NT2/D1 (cell line): ENCODE data around the gene CRACR2A.

ENCODE experiments used
- DNase-seq: peaks from one replicate; pipeline ENCODE4 v3.0.0-alpha.2; 2011; ENCODE audit warnings: low read depth, low spot score
- H3K27me3 ChIP-seq: 2 replicates; pipeline ENCODE4 v1.6.0; 2011; ENCODE audit warnings: mild to moderate bottlenecking; ENCODE audit not compliant: insufficient read length, insufficient read depth
- H3K36me3 ChIP-seq: 2 replicates; pipeline ENCODE4 v1.6.1; 2011; ENCODE audit warnings: mild to moderate bottlenecking, low read length, mixed read lengths; ENCODE audit not compliant: insufficient read depth, insufficient read length
- H3K4me1 ChIP-seq: 2 replicates; pipeline ENCODE4 v1.5.1; 2011; ENCODE audit not compliant: insufficient read depth, insufficient read length
- H3K4me3 ChIP-seq: 2 replicates; pipeline ENCODE4 v1.5.1; 2011; ENCODE audit warnings: low read depth; ENCODE audit not compliant: insufficient read length
- H3K9ac ChIP-seq: 2 replicates; pipeline ENCODE4 v1.6.0; 2011; ENCODE audit warnings: low read depth; ENCODE audit not compliant: insufficient read length
- H3K9me3 ChIP-seq: 2 replicates; pipeline ENCODE4 v1.5.1; 2011; ENCODE audit warnings: mild to moderate bottlenecking, low read length; ENCODE audit not compliant: insufficient read depth
- SUZ12 ChIP-seq: IDR thresholded peaks from 2 replicates; pipeline ENCODE4 v1.6.1; 2011; ENCODE audit not compliant: insufficient read length, insufficient read depth; ENCODE audit errors: extremely low read depth
- YY1 ChIP-seq: IDR thresholded peaks from 2 replicates; pipeline ENCODE4 v1.6.1; 2011; ENCODE audit not compliant: insufficient read length, insufficient read depth
- ZNF274 ChIP-seq: IDR thresholded peaks from 2 replicates; pipeline ENCODE4 v1.6.1; 2011; ENCODE audit warnings: mild to moderate bottlenecking, low read depth, low read length

The CRACR2A gene

DNA sequence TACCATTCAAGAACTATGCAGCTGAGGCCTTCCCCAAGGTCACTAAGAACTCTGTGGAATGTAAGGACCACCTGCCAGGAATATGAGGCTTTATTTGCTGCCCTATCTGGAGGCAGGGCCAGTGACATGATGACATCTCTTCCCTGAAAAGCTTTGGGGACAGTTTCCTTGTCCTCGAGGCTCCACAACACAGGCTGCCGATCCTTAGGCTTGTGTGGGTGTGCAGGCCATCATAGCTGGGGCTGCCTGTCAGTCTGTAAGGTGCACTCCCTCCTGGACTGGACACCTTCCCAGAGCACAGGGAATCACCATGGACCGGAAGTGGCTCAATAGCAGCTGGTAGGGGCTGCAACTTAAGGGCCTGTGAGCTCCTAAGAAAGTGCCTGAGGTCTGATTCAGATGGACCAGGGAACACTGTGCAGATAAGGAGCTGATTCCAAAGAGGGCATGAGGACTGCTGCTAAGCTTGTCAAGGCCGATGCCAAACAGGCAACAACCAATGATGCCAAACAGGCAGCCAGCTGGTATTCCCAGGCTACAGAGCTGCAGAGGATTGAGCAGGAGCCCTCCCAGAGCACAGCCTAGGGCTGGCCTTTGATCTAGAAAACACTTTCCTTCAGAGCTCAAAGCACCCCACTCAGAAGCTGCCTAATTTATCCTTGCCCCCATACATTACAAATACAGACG is 84.3 kb downstream of the CRACR2A start:
- Histone ChIP-seq H3K9me3 (no peaks in the 10 kb centered on the region), H3K9ac (no peak overlapping the region), H3K27me3 (no peaks in the 10 kb centered on the region), H3K4me3 (no peak overlapping the region), H3K4me1 (no peaks in the 10 kb centered on the region), H3K36me3 (peaks cover 4% of the 10 kb centered on the region)
- TF ChIP-seq YY1 (no peak), SUZ12 (no peak), ZNF274 (no peak)
- DNase-seq: no peak

DNA sequence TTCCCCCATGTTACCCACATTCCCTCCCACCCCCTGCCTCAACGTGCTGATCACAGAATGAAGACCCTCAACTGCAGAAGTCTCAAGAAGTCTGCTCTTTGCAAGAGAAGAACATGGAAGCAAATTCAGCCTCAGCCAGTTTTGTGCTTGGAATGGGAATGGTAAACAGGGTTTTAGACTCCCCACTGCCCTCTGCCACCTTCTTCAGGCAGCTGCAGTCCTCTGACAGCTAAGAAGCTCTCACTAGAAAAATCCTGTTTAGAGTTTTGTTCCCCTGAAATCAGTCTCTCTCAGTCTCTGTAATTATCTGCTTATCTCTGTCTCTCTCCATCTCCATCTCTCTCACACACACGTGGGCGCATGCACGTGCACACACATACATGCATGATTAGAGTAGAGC is 85.4 kb downstream of the CRACR2A start:
- Histone ChIP-seq H3K4me3 (no peak overlapping the region), H3K27me3 (no peaks in the 10 kb centered on the region), H3K9me3 (no peaks in the 10 kb centered on the region), H3K9ac (no peak overlapping the region), H3K4me1 (no peaks in the 10 kb centered on the region), H3K36me3 (no peaks in the 10 kb centered on the region)
- DNase-seq: peak; percentile 64
- TF ChIP-seq ZNF274: no peak

DNA sequence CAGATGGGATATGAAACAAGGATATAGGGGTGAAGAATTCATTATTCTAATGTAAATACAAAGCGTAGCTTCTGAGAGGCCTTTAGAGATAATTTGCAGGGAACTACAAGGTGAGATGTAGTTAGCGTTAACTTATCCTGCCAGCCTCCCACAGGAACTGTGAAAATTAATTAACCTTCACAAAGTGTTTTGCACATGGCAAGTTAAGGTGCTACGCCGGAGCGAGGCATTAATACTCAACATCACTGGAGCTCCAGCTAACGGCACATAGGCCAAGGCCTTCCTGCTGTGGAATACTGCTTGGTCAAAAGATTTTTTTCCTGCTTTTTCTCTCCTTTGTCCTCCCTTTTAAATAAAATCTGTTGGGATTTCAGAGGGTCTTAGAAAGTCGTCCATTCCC is 86.5 kb downstream of the CRACR2A start:
- no peaks in the 10 kb centered on the region for H3K4me1 ChIP-seq
- H3K9me3 ChIP-seq: no peaks in the 10 kb centered on the region
- no peaks in the 10 kb centered on the region for H3K36me3 ChIP-seq
- no peaks in the 10 kb centered on the region for H3K27me3 ChIP-seq
- DNase-seq: no peak
- TF ChIP-seq YY1 (no peak), ZNF274 (no peak), SUZ12 (no peak)
- H3K4me3 ChIP-seq: no peak overlapping the region
- no peak overlapping the region for H3K9ac ChIP-seq

DNA sequence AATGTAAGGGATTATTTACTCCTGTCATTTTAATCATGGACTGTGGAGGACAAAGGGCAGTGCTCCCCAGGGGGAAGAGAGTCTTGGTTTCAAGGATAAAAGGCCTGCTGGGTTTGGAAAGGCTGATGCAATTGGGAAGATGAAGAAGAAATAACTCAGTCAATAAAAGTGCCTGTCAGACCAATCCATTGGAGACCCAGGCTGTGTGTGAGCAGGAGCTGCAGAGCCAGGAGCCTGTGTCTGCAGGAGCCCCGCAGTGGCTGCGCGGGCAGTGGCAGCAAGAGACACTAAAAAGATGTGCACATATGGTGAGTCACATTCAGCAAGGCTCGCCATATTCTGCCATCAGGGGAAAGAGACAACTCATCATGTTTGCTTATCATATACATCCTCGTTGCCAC is 90.4 kb downstream of the CRACR2A start:
- peak; percentile 46 for DNase-seq
- H3K9me3 ChIP-seq: no peaks in the 10 kb centered on the region
- H3K9ac ChIP-seq: no peak overlapping the region
- TF ChIP-seq SUZ12: no peak
- H3K4me1 ChIP-seq: no peaks in the 10 kb centered on the region
- no peaks in the 10 kb centered on the region for H3K36me3 ChIP-seq
- no peak overlapping the region for H3K4me3 ChIP-seq
- H3K27me3 ChIP-seq: no peaks in the 10 kb centered on the region

DNA sequence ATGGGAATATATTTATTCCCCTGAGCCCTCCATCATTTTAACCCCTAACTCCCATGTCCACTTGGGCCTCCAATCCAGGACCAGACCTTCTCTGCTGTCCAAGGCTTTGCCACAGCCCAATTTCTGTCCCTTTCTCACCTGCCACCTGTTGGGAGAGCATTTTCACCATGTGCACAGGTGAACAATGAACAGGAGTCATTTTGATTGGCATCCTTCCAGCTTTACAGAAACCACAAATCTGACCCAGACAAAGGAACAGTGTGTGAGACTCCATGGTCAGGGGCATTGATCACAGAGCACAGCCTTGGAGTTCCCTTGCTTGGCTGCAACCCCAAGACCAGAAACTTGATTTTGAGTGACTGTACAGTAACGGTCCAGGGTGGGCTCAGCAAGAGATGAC is 91.9 kb downstream of the CRACR2A start:
- no peak for DNase-seq
- no peaks in the 10 kb centered on the region for H3K36me3 ChIP-seq
- no peak overlapping the region for H3K9ac ChIP-seq
- H3K9me3 ChIP-seq: no peaks in the 10 kb centered on the region
- H3K4me1 ChIP-seq: no peaks in the 10 kb centered on the region
- no peak overlapping the region for H3K4me3 ChIP-seq
- TF ChIP-seq ZNF274 (no peak), SUZ12 (no peak), YY1 (no peak)
- no peaks in the 10 kb centered on the region for H3K27me3 ChIP-seq

DNA sequence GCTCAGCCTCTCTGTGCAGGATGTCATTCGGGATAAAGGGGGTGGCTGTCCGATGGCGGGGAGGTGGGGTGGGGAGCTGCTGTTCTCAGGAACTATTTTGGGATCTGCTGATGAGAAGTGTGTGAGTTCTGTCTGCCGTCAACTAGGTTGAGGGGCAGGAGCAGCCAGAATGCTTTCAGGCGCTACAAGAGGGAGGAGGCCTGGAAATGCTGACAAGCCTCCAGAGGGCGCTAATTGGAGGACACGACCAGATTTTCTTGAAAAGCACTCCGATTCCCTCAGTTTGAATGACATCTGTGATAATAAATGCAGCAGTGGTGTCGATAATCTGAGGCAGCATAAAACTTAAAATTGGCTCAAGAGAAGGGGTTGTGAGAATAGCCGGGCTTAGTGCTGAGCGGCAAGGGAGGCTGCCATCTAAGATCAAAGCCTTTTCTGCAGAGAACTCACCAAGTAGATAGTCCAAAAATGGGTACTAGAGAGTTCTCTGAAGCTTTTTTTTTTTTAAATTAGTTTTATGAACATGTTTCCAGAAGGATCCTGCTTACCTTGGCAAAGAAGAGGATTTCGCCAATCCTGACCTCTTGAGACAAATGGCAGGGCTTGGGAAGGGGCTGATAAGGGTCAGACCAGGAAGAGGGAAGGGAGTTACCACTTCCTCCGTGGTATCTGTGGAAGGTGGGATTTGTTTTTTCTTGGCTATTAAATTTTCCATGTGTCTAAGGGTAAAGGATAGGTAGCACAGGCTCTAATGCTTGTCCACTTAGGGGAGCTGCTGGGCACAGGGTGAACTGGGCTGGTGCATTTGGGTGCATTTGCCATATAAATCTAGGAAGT is 94.4 kb downstream of the CRACR2A start:
- H3K9ac ChIP-seq: no peak overlapping the region
- no peaks in the 10 kb centered on the region for H3K27me3 ChIP-seq
- H3K4me3 ChIP-seq: no peak overlapping the region
- H3K4me1 ChIP-seq: no peaks in the 10 kb centered on the region
- TF ChIP-seq ZNF274 (no peak), YY1 (no peak), SUZ12 (no peak)
- no peaks in the 10 kb centered on the region for H3K36me3 ChIP-seq
- DNase-seq: no peak
- H3K9me3 ChIP-seq: no peaks in the 10 kb centered on the region

DNA sequence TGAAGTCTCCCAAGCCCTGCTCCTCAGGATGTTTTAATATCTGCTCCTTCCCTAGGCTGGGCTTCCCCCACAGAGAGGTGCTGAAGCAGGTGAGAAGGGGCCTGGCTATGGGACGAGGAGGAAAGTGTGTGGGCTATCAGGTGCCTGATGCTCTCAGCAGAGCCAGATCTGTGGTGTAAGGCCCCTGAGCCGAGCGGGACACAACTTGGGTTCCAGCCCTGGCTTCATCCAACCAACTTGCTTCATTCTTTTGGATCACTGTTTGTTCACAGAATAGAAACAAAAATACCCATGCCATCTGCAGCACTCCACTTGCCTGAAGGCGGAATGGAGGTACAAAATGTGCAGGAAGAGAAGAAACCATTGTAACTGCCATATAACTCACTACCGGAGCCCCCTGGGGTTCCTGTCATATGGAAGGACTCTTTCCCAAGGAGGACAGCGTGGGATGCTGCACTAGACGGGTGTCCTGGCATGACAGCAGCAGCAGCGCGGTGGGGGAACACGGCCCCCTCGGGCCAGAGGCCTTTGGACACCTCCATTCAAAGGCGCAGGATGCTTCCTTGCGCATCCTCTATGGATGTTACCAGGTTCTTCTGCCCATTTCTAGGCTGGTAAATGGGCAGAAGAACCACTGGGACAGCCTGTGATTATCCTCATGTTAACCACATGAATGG is 95.8 kb downstream of the CRACR2A start:
- Histone ChIP-seq H3K9ac (no peak overlapping the region), H3K27me3 (no peaks in the 10 kb centered on the region), H3K4me1 (no peaks in the 10 kb centered on the region), H3K9me3 (no peaks in the 10 kb centered on the region), H3K4me3 (no peak overlapping the region), H3K36me3 (no peaks in the 10 kb centered on the region)
- DNase-seq: no peak
- TF ChIP-seq SUZ12 (no peak), ZNF274 (no peak), YY1 (no peak)
